Peyer's patch (tissue), 4 donors: ENCODE data around the gene KLHL7. TPM values are rescaled to one million over a fixed set of nuclear protein-coding genes. Genes with fewer than 3 reads are reported as not detected.

Experiments
- DNase-seq, 3 donors: peaks; one replicate each; pipeline ENCODE4 v3.0.0-alpha.2; 2017 to 2019
- H3K27ac ChIP-seq, 4 donors: fragments of 200-600 bp; sonication (generic); one replicate each; pipeline ENCODE4 v1.5.1; 2016 to 2019
- H3K27me3 ChIP-seq, 2 donors: fragments of 200-600 bp; sonication (generic); one replicate each; pipeline ENCODE4 v1.5.1; 2019
- H3K36me3 ChIP-seq, 3 donors: fragments of 200-600 bp; sonication (generic); one replicate each; pipeline ENCODE4 v1.5.1; 2016 to 2019
- H3K4me1 ChIP-seq, 4 donors: fragments of 200-600 bp; sonication (generic); one replicate each; pipeline ENCODE4 v1.5.1; 2016 to 2019
- H3K4me3 ChIP-seq, 4 donors: fragments of 200-600 bp; sonication (generic); 1 replicate in 3 of 4; 2 replicates in 1 of 4; pipeline ENCODE4 v1.5.1; 2016 to 2019; ENCODE audit warnings: mild to moderate bottlenecking in 1 of 4
- H3K9me3 ChIP-seq, 4 donors: fragments of 200-600 bp; sonication (generic); one replicate each; pipeline ENCODE4 v1.5.1; 2016 to 2019; ENCODE audit warnings: mild to moderate bottlenecking in 1 of 4
- CTCF ChIP-seq, 6 experiments: fragments of 450-650 bp in 4 of 6; fragments of 200-600 bp in 2 of 6; sonication (generic) in 1 of 6; IDR thresholded peaks; one replicate each; pipeline ENCODE4 v1.5.1; 2017 to 2019; ENCODE audit warnings: antibody characterized with exemption in 6 of 6, mild to moderate bottlenecking in 3 of 6, moderate library complexity in 1 of 6
- POLR2A ChIP-seq, 2 donors: fragments of 450-650 bp; IDR thresholded peaks; one replicate each; pipeline ENCODE4 v1.5.1; 2017; ENCODE audit warnings: antibody characterized with exemption in 2 of 2, mild to moderate bottlenecking in 2 of 2, moderate library complexity in 2 of 2
- total RNA-seq, 4 donors: library from RNA; depleted of rRNA; stranded (reverse); fragments of >200 nt; gene quantifications; one replicate each; pipeline ENCODE4 v1.1.0, GENCODE V29; 2016

The KLHL7 gene
- 10 to 100 TPM; 16.7 to 53.6 (median 23.1) TPM for total RNA-seq

- H3K27ac ChIP-seq, result peak within 1 kb of the TSS; percentile 81 to 94 (median 90)
- no peaks in the 10 kb centered on the region for H3K9me3 ChIP-seq
- peak within 1 kb of the TSS; percentile 71 to 94 (median 77) for H3K4me3 ChIP-seq
- peak; percentile 98 to 99 (median 98) for DNase-seq
- no peaks in the 10 kb centered on the region for H3K36me3 ChIP-seq
- H3K4me1 ChIP-seq, result peaks cover 0 to 25% (median 2%) of the 10 kb centered on the region in 4 donors
- TF ChIP-seq CTCF (IDR thresholded peaks at IDR 0.05) (no peak), POLR2A (IDR thresholded peaks at IDR 0.05) (peak; percentile 89 to 94)
- H3K27me3 ChIP-seq, result no peaks in the 10 kb centered on the region
These were observed at the start of gene KLHL7 for GRCh38 chr7:23105644-23106056. TSS of gene KLHL7 (plus strand) at chr7:23105785. CDS start at chr7:23106027, 242 bp downstream.

- DNase-seq, result no peak
- no peaks in the 10 kb centered on the region for H3K36me3 ChIP-seq
- no peak overlapping the region for H3K4me3 ChIP-seq
- H3K9me3 ChIP-seq, result no peaks in the 10 kb centered on the region
- no peaks in the 10 kb centered on the region for H3K27me3 ChIP-seq
- no peaks in the 10 kb centered on the region for H3K4me1 ChIP-seq
- H3K27ac ChIP-seq, result no peak overlapping the region
- TF ChIP-seq POLR2A (IDR thresholded peaks at IDR 0.05), result no peak
- no peak for TF ChIP-seq CTCF (IDR thresholded peaks at IDR 0.05)
These were observed 47.0 kb upstream of the KLHL7 start for GRCh38 chr7:23058408-23059096.

- no peak overlapping the region for H3K4me3 ChIP-seq
- TF ChIP-seq CTCF (IDR thresholded peaks at IDR 0.05) (no peak), POLR2A (IDR thresholded peaks at IDR 0.05) (no peak)
- H3K36me3 ChIP-seq, result no peaks in the 10 kb centered on the region
These were observed 44.3 kb upstream of the KLHL7 start for GRCh38 chr7:23061327-23061726.

GRCh38 chr7:23062452-23062851 lies 43.1 kb upstream of the KLHL7 start:
- Histone ChIP-seq H3K4me1 (no peaks in the 10 kb centered on the region), H3K27me3 (no peaks in the 10 kb centered on the region), H3K4me3 (no peak overlapping the region), H3K27ac (no peak overlapping the region), H3K36me3 (no peaks in the 10 kb centered on the region), H3K9me3 (no peaks in the 10 kb centered on the region)
- DNase-seq, result no peak
- TF ChIP-seq CTCF (IDR thresholded peaks at IDR 0.05) (no peak), POLR2A (IDR thresholded peaks at IDR 0.05) (no peak)

More at GRCh38 chr7:23061327-23061726, 44.3 kb upstream of the KLHL7 start:
- Histone ChIP-seq H3K4me1 (no peaks in the 10 kb centered on the region), H3K9me3 (no peaks in the 10 kb centered on the region), H3K27me3 (no peaks in the 10 kb centered on the region), H3K27ac (no peak overlapping the region)
- DNase-seq, result no peak

- H3K27me3 ChIP-seq, result no peaks in the 10 kb centered on the region
- no peaks in the 10 kb centered on the region for H3K36me3 ChIP-seq
- no peak for TF ChIP-seq CTCF (IDR thresholded peaks at IDR 0.05)
- no peak for TF ChIP-seq POLR2A (IDR thresholded peaks at IDR 0.05)
- H3K27ac ChIP-seq, result no peak overlapping the region
- no peaks in the 10 kb centered on the region for H3K4me1 ChIP-seq
- H3K4me3 ChIP-seq, result no peak overlapping the region
- no peak for DNase-seq
- no peaks in the 10 kb centered on the region for H3K9me3 ChIP-seq
These were observed 39.6 kb upstream of the KLHL7 start for GRCh38 chr7:23065974-23066373.
